NCI-H2171 treated with DMSO at 0.1 percent for 48 hours (cell line): Measurements from ENCODE around the gene TAF4.
A peak's percentile ranks its signal among the peaks of the same experiment; 100 is the strongest.
"Not testable (repeated sequence)": the region's sequence is repeated elsewhere in the genome, so short reads cannot be mapped to it uniquely, and the experiment has no call there.

Experiments used
- DNase-seq: peaks from one replicate; lab custom pipeline; 2025; lab: John Stamatoyannopoulos, UW

TAF4 gene

GRCh38 chr20:61948056-61948455, 117.6 kb downstream of the TAF4 start:
- DNase-seq = not testable (repeated sequence)

GRCh38 chr20:61945495-61945894, 120.2 kb downstream of the TAF4 start:
- DNase-seq = not testable (repeated sequence)

DNA sequence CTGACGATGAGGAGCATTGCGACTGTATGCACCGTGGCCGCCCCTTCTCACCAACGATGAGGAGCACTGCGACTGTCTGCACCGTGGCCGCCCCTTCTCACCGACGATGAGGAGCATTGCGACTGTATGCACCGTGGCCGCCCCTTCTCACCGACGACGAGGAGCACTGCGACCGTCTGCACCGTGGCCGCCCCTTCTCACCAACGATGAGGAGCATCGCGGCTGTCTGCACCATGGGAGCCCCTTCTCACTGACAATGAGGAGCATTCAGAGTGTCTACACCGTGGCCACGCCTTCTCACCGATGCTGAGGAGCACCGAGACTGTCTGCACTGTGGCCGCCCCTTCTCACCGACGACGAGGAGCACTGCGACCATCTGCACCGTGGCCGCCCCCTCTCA, 120.7 kb downstream of the TAF4 start:
- not testable (repeated sequence) for DNase-seq

DNA sequence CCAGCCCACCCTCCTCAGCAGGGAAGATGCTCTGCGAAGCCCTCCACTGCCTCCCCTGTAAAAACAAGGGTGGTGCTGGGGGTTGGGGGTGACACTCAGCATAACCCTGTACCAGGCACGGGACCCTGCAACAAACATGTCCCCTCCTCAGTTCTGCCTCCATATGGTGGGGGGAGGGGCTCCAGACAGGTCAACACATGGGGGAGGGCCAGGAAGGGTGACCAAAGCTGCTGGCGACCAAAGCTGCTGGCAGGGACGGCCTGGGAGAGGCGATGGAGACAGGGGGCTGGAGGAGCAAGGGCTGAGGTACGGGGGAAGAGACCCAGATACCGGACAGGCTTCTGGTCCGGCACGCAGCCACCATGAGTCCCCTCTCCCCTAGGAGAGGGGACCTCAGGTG, 123.2 kb downstream of the TAF4 start:
- DNase-seq = no peak

- DNase-seq = no peak
Measured at GRCh38 chr20:61941721-61942405, 123.8 kb downstream of the TAF4 start.

DNA sequence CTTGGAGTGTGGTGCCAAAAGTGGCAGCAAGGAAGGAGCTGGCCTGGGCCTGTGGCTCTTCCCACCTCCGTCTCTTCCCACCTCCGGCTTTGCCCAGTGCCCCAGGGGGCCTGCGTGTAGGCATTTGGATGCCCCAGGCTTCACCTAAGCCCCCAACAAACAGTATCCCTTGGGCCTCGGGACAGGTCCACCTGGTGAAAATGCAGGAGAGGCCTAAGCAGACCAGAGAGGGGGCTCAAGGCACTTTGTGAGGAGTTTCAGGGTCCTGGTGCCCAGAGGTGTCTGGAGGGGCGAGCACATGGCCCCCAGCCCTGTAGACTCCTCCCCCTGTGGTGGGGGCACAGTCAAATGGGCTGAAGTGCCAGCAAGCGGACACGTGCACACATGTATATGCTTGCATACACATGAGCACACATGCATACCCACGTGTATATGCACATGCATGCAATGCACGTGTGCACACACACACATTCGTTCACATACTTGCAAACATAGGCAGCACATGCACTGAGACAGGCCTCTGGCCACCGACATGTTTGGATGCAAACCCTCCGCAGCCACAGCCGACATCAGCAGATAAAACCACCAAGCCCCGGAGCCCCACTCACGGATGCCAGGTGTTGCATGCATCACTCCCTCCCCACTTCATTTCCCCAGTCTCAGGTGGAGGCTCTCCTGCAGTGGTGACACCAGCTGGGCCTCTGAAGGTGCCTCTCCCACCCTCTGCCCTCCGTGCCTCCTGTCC, 124.5 kb downstream of the TAF4 start:
- DNase-seq = no peak

GRCh38 chr20:61940491-61940890, 125.2 kb downstream of the TAF4 start:
- DNase-seq = peak; percentile 98

DNA sequence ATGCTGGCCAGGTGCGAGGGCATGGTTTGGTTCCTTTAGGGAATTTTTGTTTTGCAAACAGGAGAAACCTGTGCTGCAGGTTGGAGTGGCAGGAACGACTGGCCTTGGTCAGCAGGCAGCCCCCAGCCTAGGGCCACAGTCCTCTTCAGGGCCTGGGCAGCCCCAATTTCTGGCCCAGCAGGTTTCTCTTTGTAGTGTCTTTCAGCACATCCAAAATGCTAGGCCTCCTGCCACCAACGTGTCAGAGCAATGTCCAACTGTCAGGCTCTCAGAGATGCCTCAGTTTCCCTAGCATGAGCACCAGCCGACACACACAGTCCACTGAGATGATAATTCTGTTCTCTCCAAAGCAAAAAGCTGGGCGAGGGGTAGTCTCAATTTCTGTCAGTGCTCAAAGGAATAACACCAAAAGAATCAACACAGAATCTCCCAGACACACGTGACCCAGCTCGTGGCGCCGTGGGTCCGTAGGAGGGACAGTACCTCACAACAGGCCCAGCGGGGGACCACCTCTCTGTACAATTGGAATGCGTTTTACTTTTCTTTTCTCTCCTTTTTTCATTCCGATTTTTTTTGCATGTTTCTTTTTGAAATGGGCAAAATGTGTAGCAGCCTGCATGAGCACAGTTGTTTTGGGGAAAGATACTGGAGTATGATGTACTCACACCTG, 125.9 kb downstream of the TAF4 start:
- no peak for DNase-seq

- no peak for DNase-seq
Measured at GRCh38 chr20:61938839-61939690, 126.6 kb downstream of the TAF4 start.

DNA sequence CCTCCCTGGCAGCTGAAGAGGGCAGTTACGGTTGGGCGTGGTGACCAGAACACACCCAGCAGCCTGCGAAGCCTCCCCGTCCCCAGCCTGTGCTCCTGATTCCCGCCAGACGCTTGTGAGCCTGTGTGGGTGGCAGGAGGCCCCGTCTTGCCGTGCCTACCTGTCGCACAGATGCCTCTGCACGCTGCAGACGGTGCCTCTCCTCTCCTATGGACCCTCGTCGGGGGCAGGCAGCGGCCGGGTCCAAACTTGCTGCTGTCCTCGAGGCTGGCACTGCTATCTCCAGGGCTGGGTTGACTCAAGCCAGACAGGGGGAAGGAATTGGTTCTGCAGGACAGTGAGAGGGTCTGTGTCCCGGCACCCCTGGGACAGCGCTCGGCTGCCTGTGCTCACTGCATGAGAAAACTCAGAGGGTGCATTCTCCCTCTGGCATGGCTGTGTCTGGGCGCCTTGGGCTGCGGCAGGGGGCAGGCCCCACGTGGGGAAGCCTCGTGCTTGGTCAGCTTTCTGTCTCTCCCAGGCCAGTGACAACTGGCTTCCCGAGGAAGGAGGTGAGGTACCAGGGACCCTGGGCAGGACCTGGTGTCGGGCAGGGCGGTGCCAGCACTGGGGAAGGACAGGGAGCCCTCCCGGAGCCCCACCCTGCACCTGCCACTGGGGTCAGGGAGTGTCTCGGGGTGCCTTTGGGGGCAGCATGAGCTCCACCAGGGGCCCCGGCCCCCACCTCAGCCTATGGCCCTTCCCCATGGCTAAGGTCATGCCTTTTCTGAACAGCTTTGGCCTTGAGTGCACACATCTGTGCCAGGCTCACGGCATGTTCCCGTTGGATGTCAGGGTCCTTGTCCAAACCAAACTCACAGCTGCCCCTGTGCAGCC, 127.5 kb downstream of the TAF4 start:
- peak; percentile 14 for DNase-seq

GRCh38 chr20:61937146-61937962, 128.3 kb downstream of the TAF4 start:
- DNase-seq = peak; percentile 52

DNA sequence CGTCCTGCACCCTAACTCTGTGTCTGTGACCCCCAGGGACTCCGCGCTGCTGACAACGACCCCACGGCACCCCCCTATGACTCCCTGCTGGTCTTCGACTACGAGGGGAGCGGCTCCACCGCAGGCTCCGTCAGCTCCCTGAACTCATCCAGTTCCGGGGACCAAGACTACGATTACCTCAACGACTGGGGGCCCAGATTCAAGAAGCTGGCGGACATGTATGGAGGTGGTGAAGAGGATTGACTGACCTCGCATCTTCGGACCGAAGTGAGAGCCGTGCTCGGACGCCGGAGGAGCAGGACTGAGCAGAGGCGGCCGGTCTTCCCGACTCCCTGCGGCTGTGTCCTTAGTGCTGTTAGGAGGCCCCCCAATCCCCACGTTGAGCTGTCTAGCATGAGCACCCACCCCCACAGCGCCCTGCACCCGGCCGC, 129.0 kb downstream of the TAF4 start:
- no peak for DNase-seq

- DNase-seq = no peak
Measured at GRCh38 chr20:61935926-61936700, 129.6 kb downstream of the TAF4 start.

GRCh38 chr20:61934716-61935530, 130.8 kb downstream of the TAF4 start:
- DNase-seq = no peak

GRCh38 chr20:61933951-61934715, 131.5 kb downstream of the TAF4 start:
- DNase-seq = no peak

GRCh38 chr20:61933481-61933950, 132.2 kb downstream of the TAF4 start:
- no peak for DNase-seq

GRCh38 chr20:61932711-61933480, 132.8 kb downstream of the TAF4 start:
- DNase-seq = no peak
